Measurements from ENCODE around the gene GNG12.

The GNG12 gene

GRCh38 chr1:67812226-67812625, 21.0 kb downstream of the GNG12 start:
- no peak for DNase-seq

DNA sequence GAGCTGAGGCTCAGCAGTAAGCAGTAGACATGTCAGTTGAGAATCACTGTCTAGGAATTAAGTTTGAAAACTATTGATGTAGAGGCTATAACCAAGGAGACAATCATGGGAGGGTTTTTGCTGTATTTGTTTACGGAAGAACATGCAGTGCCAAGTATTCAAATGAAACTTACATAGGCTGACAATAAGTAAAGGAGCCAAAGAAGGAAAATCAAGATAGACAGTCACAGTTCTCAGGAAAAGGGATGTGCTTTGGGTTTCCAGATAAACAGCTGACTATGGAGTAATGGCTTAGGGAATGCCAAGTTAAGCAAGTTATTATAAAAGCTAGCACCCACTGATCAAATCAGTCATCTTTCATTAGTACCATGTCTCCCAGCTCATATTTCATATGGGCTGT, 21.5 kb downstream of the GNG12 start:
- no peak for DNase-seq

DNA sequence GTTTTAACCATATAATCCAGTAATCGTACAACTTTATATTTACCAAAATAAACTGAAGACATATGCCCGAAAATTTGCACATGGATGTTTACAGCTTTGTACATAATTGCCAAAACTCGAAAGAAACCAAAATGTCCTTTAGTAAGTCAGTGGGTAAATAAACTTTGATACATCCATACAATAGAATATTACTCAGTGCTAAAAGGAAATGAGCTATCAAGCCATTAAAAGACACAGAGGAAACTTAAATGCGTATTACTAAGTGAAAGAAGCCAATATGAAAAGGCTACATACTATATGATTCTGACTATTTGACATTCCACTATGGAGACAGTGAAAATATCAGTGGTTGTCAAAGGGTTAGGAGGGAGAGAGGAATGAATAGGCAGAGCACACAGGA, 23.4 kb downstream of the GNG12 start:
- no peak for DNase-seq

- no peak for DNase-seq
These were observed 26.0 kb downstream of the GNG12 start for GRCh38 chr1:67807282-67807681.

- DNase-seq: no peak
These were observed 28.6 kb downstream of the GNG12 start for GRCh38 chr1:67804710-67805109.

GRCh38 chr1:67803380-67804279, 29.6 kb downstream of the GNG12 start:
- no peak for DNase-seq

DNA sequence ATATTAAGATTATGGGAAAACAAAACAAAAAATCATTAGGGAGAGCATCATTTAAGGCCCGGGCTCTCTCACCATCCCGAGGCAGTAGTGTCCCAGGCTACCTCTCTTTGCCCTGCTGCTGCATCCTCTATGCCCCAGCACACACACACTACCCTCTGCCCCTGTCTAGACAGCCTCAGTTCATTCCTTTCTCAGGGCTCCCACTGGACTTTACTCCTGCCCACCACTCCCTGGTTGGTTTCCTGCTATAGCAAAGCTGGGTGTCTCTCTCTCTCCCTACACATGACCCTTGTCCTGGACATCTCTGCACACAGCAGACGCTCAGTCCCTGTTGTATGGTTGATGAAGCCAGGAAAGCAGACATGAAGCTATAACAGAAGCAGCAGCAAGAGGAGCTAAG, 30.7 kb downstream of the GNG12 start:
- DNase-seq: no peak

DNA sequence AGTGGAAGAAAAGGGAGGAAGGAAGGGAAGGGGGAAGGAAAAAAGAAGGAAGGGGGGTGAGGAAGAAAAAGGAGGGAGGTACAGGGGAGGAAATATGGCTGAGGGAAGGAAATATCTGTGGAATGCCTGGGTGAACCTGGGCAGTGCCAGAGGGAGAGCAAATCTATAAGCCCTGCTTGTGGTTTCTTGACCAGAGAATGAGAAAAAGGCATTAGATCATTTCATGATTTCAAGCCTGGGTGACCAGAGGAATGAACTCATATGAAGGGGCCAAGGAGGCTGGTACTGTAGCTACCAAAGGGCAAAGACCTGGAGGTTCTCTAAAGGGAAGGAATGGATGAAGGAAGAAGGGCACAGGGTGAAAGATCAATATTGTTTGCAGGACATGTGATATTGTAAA, 31.4 kb downstream of the GNG12 start:
- no peak for DNase-seq

DNA sequence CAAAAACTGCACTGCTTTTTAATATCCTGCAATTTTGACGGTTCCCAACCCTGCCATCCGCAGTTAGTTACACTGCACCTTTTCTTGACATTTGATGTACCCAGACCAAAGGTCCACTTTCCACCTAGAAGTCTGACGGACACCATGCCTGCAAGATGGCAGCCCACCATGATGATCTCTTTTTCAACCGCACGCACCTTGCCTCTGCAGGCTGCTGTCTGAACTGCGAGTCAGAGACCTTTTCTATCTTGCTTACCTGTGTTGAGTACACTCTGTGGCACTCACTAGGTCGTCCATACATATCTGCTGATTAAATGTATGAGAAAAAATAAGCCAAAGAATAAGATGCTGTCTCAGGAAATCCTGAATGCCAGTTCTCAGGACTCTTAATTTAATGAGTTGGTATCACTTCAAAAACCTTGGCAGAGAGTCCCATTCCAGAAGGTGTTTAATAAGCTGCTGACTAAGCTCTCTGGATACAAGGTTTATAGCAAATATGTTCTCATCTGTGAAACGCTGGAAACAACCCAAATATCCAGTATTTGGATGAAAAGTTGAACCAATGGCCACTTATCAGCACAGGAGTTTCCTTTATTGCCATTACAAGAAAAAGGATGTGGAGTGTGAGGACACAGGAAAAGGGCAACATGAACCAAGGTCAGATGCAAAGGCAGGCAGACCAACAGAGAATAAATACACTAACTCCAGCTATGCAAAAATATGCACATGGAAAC, 37.9 kb downstream of the GNG12 start:
- no peak for DNase-seq

DNA sequence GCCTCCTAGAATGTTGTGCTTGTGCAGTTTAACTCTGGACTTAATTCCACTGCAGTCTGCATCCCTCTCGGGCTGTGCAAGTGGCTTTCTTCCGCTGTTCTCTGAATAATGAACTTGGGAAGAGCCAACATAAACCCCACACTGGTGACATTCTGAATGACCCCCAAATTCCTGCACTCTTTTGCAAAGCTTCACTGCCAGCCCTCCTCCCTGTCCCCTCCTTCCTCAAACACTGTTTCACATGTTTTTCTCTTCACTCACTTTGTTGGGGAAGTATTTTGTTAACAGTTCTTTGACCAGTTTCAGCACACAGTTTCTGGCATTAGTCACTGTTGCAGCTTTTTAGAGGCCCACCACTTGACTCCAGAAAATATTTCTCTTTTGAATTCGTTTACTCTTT, 39.7 kb downstream of the GNG12 start:
- DNase-seq: no peak

GRCh38 chr1:67792741-67793458, 40.4 kb downstream of the GNG12 start:
- DNase-seq: no peak

DNA sequence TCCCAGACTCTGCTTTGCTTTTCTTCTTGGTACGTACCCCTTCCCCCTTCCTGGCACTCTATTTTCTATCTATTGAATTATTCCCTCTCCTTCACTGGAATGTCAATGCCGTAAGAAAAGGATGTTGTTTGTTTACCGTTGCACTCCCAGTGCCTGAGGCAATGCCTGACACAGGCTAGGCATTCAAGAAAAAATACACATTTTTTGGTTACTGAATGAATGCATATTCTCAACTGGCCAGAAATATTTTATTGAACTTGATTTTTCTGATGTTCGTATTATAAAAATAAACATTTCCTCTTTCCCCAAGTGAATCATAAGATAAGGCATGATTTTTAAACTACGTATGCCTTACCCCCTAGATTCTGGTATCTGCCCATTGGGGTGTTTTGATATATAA, 41.2 kb downstream of the GNG12 start:
- DNase-seq: no peak

DNA sequence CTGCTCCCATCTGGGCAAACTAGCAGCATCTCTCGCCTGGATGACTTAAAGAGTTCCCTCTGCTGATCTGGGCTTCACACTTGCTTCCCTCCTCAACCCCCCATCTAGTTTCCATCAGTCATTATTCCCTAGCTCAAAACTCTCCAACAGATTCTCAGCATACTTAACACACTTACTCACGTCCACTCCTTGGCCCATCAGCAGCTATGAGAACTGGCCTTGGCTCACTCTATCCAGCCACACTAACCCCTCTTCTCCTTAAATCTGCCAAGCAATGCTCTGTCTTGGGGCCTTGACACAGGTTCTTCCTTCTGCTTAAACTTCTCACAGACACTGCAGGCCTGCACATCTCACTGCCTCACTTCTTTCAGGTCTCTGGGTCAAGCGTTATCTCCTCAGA, 41.6 kb downstream of the GNG12 start:
- DNase-seq: no peak

GRCh38 chr1:67791261-67791660, 42.0 kb downstream of the GNG12 start:
- DNase-seq: no peak

DNA sequence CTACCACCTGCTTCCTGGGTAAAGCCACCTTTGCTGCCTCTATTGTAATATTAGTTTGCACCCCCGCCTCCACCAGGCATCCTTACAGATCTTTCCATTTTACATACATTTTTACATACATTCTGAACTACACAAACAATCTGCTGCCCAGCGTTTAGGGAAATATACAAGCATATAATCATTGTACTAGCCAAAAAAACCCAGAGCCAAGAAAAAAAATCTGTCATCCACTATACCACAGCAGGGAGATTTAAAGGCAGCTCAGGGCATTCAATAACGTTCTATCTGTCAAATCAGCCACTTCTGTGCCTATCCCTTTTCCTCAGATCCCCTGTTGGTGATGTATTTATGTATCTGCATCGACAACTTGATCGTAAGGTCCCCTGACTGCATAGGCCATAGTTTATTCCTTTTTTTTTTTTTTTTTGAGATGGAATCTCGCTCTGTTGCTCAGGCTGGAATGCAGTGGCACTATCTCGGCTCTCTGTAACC, 43.0 kb downstream of the GNG12 start:
- no peak for DNase-seq

- DNase-seq: no peak
These were observed 43.7 kb downstream of the GNG12 start for GRCh38 chr1:67789551-67789950.

- no peak for DNase-seq
These were observed 44.4 kb downstream of the GNG12 start for GRCh38 chr1:67788904-67789303.

DNA sequence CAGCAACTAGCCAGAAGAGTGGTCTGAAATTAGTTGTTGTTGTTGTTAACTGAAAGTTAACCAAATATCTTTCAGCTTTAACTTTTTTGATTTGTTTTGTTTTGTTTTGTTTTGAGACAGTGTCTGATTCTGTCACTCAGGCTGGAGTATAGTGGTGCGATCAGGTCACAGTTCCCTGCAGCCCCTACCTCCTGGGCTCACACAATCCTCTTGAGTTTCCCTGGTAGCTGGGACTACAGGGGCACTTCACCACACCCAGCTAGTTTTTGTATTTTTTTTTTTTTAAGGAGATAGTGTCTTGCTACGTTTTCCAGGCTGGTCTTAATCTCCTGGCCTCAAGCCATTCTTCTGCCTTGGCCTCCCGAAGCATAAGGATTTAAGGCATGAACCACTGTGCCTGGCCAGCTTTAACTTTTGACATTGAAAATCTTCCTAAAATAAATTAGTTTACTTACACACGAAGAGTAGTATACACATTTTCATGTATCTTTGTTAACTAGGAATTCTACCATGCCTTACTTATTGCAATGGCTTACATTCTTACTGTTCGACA, 45.0 kb downstream of the GNG12 start:
- DNase-seq: no peak

GRCh38 chr1:67787746-67788145, 45.5 kb downstream of the GNG12 start:
- DNase-seq: no peak

- DNase-seq: no peak
These were observed 47.2 kb downstream of the GNG12 start for GRCh38 chr1:67785847-67786753.

- DNase-seq: no peak
These were observed 48.6 kb downstream of the GNG12 start for GRCh38 chr1:67784545-67785186.

GRCh38 chr1:67780637-67781036, 52.6 kb downstream of the GNG12 start:
- no peak for DNase-seq
